BLaER1 treated with 17β-estradiol and CSF1 and Interleukin-3, amounts not matched to agents 10 nM and 100 nM (cell line): ENCODE data around the gene ACER2.

Experiments
- H3K27ac ChIP-seq, 11 experiments: shearing (Covaris generic); formaldehyde crosslinking; 2 replicates each; pipeline ENCODE4 v1.8.1; 2022
- H3K27me3 ChIP-seq, 11 experiments: shearing (Covaris generic); formaldehyde crosslinking; 2 replicates each; pipeline ENCODE4 v1.8.1; 2022
- H3K36me3 ChIP-seq, 11 experiments: shearing (Covaris generic); formaldehyde crosslinking; 2 replicates each; pipeline ENCODE4 v1.8.1; 2022
- H3K4me1 ChIP-seq, 10 experiments: shearing (Covaris generic); formaldehyde crosslinking; 2 replicates each; pipeline ENCODE4 v1.8.1; 2022
- H3K4me2 ChIP-seq, 11 experiments: shearing (Covaris generic); formaldehyde crosslinking; 2 replicates each; pipeline ENCODE4 v1.8.1; 2022
- H3K4me3 ChIP-seq, 10 experiments: shearing (Covaris generic); formaldehyde crosslinking; 2 replicates each; pipeline ENCODE4 v1.8.1; 2022
- H3K9ac ChIP-seq, 11 experiments: shearing (Covaris generic); formaldehyde crosslinking; 2 replicates each; pipeline ENCODE4 v1.8.1; 2022
- H3K9me3 ChIP-seq, 11 experiments: shearing (Covaris generic); formaldehyde crosslinking; replicated peaks in 1 of 11; 2 replicates each; pipeline ENCODE4 v1.8.1; 2022
- H4K20me1 ChIP-seq, 11 experiments: shearing (Covaris generic); formaldehyde crosslinking; 2 replicates each; pipeline ENCODE4 v1.8.1; 2022
- Cebpa-rat ChIP-seq, 11 experiments: shearing (Covaris generic); IDR thresholded peaks; 2 replicates each; pipeline ENCODE4 v1.8.1; 2022

ACER2 gene

DNA sequence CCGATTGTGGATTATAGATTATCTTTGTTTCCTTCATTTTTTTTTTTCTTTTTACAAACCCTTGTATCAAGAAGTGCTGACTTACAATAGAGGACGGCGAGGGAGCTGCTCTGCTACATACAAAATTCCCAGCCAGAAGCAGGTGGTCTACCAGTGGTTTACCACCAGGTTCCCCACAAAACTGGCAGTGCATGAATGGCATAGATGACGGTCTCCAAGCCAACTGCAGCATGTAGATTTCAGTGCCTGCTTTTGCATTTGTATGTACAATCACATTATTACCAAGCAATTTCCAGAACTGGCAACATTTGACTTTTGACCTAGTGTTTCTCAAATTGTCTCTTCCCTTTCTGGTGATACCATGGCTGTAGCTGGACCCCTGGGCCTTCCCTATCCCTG, 84.0 kb downstream of the ACER2 start:
- peak overlapping the region in 1 of 10 experiments; percentile 48; a peak in 2 of 20 replicates for H3K4me3 ChIP-seq
- peaks cover 8 to 19% (median 14%) of the 10 kb centered on the region in 10 experiments; a peak in 19 of 20 replicates for H3K4me1 ChIP-seq
- H3K9me3 ChIP-seq, result no peaks in the 10 kb centered on the region
- H3K27ac ChIP-seq, result no peak overlapping the region
- no peak for TF ChIP-seq Cebpa-rat (IDR thresholded peaks at IDR 0.05)
- H3K4me2 ChIP-seq, result peak overlapping the region in 7 of 11 experiments; percentile 13 to 91 (median 79); a peak in 11 of 22 replicates
- H3K9ac ChIP-seq, result no peak overlapping the region; a peak in 2 of 22 replicates
- H4K20me1 ChIP-seq, result no peaks in the 10 kb centered on the region
- no peaks in the 10 kb centered on the region for H3K36me3 ChIP-seq
- no peaks in the 10 kb centered on the region for H3K27me3 ChIP-seq

DNA sequence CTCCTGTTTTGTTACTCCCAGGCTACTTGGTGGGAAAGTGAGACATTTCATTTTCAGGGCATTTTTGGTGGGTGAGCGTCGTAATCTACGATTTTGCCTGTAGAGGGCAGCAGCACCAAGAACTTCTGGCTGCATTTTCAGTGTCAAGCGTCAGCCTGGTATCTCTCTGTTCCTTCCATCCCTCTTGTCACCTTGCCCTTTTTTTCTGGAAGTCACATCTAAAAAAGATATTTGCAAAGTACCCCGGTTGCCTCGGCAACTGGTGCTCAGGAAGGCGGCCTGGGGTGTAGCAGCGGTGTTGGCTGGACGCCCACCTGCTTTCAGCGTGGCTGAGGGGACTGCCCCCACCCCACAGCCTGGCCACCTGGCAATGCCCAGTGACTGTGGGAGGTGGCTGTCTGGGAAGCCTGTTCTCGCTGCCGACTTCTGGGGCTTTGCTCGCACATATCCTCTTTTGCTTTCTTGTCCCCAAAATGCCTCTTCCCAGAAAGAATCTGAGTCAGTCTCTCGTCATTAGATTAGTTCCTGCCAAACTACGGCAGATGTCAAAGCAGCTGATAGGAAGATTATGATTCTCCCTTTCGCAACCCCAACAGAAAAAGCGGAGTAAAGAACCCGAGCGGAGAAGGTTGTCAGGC, 84.5 kb downstream of the ACER2 start:
- Histone ChIP-seq H3K9ac (peak overlapping the region in 3 of 11 experiments; percentile 20 to 46 (median 37); a peak in 4 of 22 replicates), H3K9me3 (no peaks in the 10 kb centered on the region), H3K27me3 (no peaks in the 10 kb centered on the region), H3K27ac (peak overlapping the region in 3 of 11 experiments; percentile 6 to 49 (median 22); a peak in 2 of 22 replicates), H4K20me1 (no peaks in the 10 kb centered on the region), H3K4me3 (peak overlapping the region in 3 of 10 experiments; percentile 26 to 48 (median 37); a peak in 4 of 20 replicates), H3K4me2 (peak overlapping the region; percentile 38 to 91 (median 64)), H3K36me3 (no peaks in the 10 kb centered on the region), H3K4me1 (peaks cover 8 to 19% (median 14%) of the 10 kb centered on the region in 10 experiments; a peak in 19 of 20 replicates)
- TF ChIP-seq Cebpa-rat (IDR thresholded peaks at IDR 0.05), result no peak

DNA sequence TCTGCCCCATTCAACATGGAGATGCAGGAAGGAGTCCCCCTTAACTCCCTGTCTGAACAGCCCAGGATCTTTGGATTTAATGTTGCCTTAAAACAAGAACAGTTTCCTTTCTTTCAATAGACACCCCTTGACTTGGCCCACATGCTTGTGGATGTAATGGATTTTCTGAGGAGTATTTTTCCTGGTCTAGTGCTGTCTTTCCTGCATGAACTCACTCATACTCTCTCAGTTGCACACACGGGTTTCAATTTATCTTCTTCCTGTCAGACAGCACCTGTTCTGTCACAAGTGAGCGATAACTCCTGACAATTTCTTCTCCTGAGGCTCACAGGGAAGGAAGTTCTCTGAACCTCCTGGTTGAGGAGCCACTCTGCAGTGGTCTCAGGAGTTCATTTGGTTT, 85.1 kb downstream of the ACER2 start:
- Histone ChIP-seq H3K36me3 (no peaks in the 10 kb centered on the region), H4K20me1 (no peaks in the 10 kb centered on the region), H3K9me3 (no peaks in the 10 kb centered on the region), H3K9ac (no peak overlapping the region; a peak in 1 of 22 replicates), H3K4me1 (peaks cover 8 to 19% (median 14%) of the 10 kb centered on the region in 10 experiments; a peak in 19 of 20 replicates), H3K4me3 (no peak overlapping the region), H3K27ac (no peak overlapping the region), H3K27me3 (no peaks in the 10 kb centered on the region), H3K4me2 (peak overlapping the region; percentile 38 to 91 (median 64); a peak in 19 of 22 replicates)
- TF ChIP-seq Cebpa-rat (IDR thresholded peaks at IDR 0.05), result no peak

DNA sequence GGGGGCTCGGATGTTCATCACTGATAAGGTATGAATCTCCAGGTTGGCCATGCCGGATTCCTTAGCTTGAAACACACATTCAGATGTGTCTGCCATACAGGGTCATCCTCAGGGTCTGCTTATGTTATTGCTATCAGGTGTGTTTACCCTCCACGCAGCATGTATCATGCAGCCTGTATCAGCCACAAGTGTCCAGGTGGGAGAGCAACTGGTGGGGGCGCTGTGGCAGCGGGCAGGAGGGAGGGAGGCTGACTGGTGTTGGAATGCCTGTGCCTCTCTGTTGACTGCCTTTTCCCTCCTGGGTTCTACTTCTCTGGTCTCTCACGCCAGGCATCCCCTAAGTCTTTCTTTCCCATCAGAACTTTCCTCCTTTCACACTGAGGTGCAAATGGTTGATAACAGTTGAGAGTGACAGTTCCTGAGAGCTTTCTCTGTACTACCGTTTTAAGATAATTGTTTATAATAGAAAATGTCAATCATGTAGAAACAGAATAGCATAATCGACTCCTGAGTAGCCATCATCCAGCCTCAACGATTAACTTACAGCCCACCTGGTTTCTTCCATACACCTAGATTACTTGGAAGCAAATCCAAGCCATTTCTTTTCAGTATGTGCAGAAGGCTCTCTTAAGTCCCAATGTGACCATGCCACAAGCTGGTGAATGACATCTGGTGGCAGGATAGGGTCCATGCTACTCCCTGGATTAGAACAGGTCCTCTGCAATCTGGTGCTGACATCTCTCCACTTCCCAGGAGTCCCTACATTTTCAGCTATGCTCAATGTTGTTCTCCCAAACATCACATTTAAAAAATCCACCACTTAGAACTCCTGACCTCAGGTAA, 86.6 kb downstream of the ACER2 start:
- TF ChIP-seq Cebpa-rat (IDR thresholded peaks at IDR 0.05), result no peak
- no peak overlapping the region for H3K4me3 ChIP-seq
- H3K27ac ChIP-seq, result no peak overlapping the region
- peaks cover 8 to 19% (median 14%) of the 10 kb centered on the region in 10 experiments; a peak in 19 of 20 replicates for H3K4me1 ChIP-seq
- H3K9me3 ChIP-seq, result peaks cover 0 to 6% (median 0%) of the 10 kb centered on the region in 11 experiments; a peak in 5 of 22 replicates
- no peaks in the 10 kb centered on the region for H3K27me3 ChIP-seq
- H4K20me1 ChIP-seq, result no peaks in the 10 kb centered on the region
- H3K36me3 ChIP-seq, result no peaks in the 10 kb centered on the region
- H3K9ac ChIP-seq, result no peak overlapping the region
- H3K4me2 ChIP-seq, result no peak overlapping the region

DNA sequence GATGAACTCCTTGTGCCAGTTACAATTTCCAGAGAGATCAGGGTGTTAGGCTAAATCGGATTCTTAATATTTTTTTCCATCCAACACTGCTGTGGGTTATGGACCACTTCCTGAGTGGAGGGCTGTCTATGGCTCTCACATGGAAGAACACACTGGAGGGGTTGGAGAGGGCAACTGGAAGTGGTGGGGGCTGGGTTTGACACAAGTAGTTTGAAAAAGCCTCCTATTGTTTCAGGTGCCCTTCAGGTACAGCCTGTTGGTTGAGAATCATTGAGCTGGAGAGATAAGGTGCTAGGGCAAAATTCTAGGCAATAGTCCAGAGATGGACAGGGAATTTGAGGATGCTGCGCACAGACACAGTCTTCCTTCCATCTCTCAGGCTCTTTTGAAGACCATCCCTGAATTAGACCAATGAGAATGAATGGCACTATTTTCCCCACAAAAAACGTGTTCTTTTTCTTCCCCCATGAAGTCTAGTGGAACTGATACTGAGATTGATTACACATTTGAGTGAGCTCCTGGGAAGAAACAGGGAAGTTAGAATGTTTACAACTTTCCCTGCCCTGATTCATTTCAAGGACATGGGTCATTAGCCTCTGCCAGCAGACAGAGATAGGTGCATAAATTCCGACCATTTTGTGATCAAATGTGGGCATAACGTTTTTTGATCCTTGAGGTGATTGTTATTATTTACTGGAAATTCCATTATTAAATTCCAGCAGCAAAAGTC, 87.7 kb downstream of the ACER2 start:
- Histone ChIP-seq H3K4me2 (no peak overlapping the region), H3K27ac (no peak overlapping the region), H3K27me3 (no peaks in the 10 kb centered on the region), H3K9ac (no peak overlapping the region), H3K4me3 (no peak overlapping the region), H3K4me1 (peaks cover 8 to 19% (median 14%) of the 10 kb centered on the region in 10 experiments; a peak in 19 of 20 replicates), H4K20me1 (no peaks in the 10 kb centered on the region), H3K36me3 (no peaks in the 10 kb centered on the region), H3K9me3 (peaks cover 0 to 10% (median 0%) of the 10 kb centered on the region in 11 experiments; a peak in 5 of 22 replicates)
- no peak for TF ChIP-seq Cebpa-rat (IDR thresholded peaks at IDR 0.05)

DNA sequence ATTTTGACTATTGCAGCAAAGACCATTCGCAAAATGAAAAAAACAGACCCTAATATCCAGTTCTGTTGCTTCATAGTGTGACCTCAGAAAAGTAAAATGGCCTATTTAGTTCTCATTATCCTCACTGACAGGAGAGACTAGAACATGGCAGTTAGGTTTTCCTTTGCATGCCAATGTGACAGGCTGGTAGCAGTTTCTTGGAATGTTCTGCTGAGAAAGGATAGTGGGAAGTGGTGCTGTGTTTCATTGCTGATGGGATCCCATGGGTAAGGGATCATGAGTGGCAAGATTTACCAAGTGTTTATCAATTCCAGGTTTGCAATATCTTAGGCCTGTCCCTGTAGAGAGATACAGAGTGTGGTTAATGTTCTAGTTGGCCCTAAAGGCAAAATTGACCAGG, 88.5 kb downstream of the ACER2 start:
- Histone ChIP-seq H3K27ac (no peak overlapping the region), H3K36me3 (no peaks in the 10 kb centered on the region), H4K20me1 (no peaks in the 10 kb centered on the region), H3K4me2 (no peak overlapping the region), H3K4me1 (peaks cover 8 to 19% (median 14%) of the 10 kb centered on the region in 10 experiments; a peak in 19 of 20 replicates), H3K4me3 (no peak overlapping the region), H3K9me3 (peaks cover 0 to 10% (median 0%) of the 10 kb centered on the region in 11 experiments; a peak in 5 of 22 replicates), H3K9ac (no peak overlapping the region), H3K27me3 (no peaks in the 10 kb centered on the region)
- TF ChIP-seq Cebpa-rat (IDR thresholded peaks at IDR 0.05), result no peak

DNA sequence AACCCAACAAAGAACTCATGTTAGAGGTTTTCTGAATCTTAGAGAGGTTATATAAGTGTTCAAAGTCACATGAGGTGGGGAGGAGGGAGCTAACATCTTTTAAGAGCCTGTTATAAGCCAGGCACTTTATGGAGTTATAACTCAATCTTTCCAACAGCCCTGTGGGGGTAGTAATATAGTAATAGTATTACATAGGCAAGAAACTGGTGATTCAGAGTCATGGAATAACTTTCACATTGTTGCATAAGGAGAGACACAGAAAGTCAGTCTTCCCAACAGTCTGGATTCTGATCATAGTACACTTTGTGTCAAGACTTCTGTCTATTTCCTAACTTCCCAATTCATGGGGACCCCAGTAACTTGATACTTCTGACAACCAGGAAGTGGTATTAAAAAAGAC, 89.2 kb downstream of the ACER2 start:
- H3K9ac ChIP-seq, result no peak overlapping the region
- no peaks in the 10 kb centered on the region for H4K20me1 ChIP-seq
- no peaks in the 10 kb centered on the region for H3K36me3 ChIP-seq
- no peak overlapping the region for H3K4me2 ChIP-seq
- H3K27ac ChIP-seq, result no peak overlapping the region
- no peak overlapping the region for H3K4me3 ChIP-seq
- H3K9me3 ChIP-seq, result peaks cover 0 to 10% (median 0%) of the 10 kb centered on the region in 11 experiments; a peak in 5 of 22 replicates
- H3K4me1 ChIP-seq, result peaks cover 8 to 12% (median 11%) of the 10 kb centered on the region in 10 experiments; a peak in 19 of 20 replicates
- TF ChIP-seq Cebpa-rat (IDR thresholded peaks at IDR 0.05), result no peak
- no peaks in the 10 kb centered on the region for H3K27me3 ChIP-seq
